ENCODE measurements around the gene AEN. TPM values are rescaled to one million over a fixed set of nuclear protein-coding genes. Genes with fewer than 3 reads are reported as not detected.

Gene AEN
- total RNA-seq, 1 experiment from 2014 or later, result 183 TPM

DNA sequence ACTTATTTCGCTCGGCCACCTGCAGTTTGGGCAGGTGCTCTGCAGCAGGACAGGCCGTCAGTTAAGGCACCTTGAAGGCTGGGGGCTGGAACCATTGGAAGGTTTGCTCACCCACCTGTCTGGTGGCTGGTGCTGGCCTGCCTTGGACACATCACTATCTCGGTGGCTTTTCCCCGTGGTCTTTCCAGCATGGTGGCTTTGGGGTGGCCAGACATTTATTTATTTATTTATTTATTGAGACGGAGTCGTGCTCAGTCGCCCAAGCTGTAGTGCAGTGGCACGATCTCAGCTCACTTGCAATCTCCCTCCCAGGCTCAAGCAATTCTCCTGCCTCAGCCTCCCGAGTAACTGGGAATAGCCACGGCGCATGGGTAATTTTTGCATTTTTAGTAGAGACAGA lies 29.4 kb downstream of the AEN start (continued):
- TF ChIP-seq, protein P1, sequence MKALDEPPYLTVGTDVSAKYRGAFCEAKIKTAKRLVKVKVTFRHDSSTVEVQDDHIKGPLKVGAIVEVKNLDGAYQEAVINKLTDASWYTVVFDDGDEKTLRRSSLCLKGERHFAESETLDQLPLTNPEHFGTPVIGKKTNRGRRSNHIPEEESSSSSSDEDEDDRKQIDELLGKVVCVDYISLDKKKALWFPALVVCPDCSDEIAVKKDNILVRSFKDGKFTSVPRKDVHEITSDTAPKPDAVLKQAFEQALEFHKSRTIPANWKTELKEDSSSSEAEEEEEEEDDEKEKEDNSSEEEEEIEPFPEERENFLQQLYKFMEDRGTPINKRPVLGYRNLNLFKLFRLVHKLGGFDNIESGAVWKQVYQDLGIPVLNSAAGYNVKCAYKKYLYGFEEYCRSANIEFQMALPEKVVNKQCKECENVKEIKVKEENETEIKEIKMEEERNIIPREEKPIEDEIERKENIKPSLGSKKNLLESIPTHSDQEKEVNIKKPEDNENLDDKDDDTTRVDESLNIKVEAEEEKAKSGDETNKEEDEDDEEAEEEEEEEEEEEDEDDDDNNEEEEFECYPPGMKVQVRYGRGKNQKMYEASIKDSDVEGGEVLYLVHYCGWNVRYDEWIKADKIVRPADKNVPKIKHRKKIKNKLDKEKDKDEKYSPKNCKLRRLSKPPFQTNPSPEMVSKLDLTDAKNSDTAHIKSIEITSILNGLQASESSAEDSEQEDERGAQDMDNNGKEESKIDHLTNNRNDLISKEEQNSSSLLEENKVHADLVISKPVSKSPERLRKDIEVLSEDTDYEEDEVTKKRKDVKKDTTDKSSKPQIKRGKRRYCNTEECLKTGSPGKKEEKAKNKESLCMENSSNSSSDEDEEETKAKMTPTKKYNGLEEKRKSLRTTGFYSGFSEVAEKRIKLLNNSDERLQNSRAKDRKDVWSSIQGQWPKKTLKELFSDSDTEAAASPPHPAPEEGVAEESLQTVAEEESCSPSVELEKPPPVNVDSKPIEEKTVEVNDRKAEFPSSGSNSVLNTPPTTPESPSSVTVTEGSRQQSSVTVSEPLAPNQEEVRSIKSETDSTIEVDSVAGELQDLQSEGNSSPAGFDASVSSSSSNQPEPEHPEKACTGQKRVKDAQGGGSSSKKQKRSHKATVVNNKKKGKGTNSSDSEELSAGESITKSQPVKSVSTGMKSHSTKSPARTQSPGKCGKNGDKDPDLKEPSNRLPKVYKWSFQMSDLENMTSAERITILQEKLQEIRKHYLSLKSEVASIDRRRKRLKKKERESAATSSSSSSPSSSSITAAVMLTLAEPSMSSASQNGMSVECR (CRISPR knock-in tag; IDR thresholded peaks at IDR 0.05; ENCODE audit: borderline replicate concordance), result no peak
- TF ChIP-seq JAZF1 (CRISPR knock-in tag; IDR thresholded peaks at IDR 0.05) (no peak), CREB1 (CRISPR knock-in tag; IDR thresholded peaks at IDR 0.05) (no peak), JUN (CRISPR knock-in tag; IDR thresholded peaks at IDR 0.05) (no peak), RELA (CRISPR knock-in tag; IDR thresholded peaks at IDR 0.05; ENCODE audit: borderline replicate concordance) (no peak), RORB (CRISPR knock-in tag; IDR thresholded peaks at IDR 0.05) (no peak), NFE2L1 (CRISPR knock-in tag; IDR thresholded peaks at IDR 0.05) (no peak)
- TF ChIP-seq, protein P2, sequence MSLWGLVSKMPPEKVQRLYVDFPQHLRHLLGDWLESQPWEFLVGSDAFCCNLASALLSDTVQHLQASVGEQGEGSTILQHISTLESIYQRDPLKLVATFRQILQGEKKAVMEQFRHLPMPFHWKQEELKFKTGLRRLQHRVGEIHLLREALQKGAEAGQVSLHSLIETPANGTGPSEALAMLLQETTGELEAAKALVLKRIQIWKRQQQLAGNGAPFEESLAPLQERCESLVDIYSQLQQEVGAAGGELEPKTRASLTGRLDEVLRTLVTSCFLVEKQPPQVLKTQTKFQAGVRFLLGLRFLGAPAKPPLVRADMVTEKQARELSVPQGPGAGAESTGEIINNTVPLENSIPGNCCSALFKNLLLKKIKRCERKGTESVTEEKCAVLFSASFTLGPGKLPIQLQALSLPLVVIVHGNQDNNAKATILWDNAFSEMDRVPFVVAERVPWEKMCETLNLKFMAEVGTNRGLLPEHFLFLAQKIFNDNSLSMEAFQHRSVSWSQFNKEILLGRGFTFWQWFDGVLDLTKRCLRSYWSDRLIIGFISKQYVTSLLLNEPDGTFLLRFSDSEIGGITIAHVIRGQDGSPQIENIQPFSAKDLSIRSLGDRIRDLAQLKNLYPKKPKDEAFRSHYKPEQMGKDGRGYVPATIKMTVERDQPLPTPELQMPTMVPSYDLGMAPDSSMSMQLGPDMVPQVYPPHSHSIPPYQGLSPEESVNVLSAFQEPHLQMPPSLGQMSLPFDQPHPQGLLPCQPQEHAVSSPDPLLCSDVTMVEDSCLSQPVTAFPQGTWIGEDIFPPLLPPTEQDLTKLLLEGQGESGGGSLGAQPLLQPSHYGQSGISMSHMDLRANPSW (CRISPR knock-in tag; conservative IDR thresholded peaks at IDR 0.05; ENCODE audit: low read depth), result no peak
- TF ChIP-seq, protein P3, sequence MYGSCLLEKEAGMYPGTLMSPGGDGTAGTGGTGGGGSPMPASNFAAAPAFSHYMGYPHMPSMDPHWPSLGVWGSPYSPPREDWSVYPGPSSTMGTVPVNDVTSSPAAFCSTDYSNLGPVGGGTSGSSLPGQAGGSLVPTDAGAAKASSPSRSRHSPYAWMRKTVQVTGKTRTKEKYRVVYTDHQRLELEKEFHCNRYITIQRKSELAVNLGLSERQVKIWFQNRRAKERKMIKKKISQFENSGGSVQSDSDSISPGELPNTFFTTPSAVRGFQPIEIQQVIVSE (CRISPR knock-in tag; IDR thresholded peaks at IDR 0.05; ENCODE audit: borderline replicate concordance), result no peak

DNA sequence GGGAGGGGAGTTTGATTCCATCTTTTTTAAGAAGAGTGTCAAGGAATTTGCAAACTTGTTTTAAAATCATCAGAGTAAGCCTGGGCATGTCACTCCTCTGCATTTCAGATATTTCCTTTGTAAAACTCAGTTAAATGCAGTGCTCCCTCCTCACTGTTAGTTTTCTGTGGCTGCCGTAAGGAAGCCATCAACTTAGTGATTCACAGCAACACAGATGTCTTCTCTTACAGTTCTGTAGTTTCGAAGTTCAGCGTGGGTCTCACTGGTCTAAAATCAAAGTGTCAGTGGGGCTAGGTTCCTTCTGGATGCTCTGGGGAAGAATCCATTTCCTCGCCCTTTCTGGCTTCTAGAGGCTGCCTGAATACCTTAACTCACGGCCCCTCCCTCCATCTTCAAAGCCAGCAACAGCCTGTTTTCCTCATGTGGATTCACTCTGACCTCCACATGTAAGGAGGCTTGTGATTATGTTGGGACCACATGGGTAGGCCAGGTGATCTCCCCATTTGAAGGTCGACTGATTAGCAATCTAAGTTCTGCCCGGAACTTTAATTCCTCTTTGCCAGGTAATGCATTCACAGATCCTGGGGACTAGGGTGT lies 30.1 kb downstream of the AEN start:
- ChIA-PET POLR2A (no interaction called here), CTCF (no interaction called here)
- no peaks in the 10 kb centered on the region for H3K9me3 Mint-ChIP-seq
- DNase-seq (ENCODE audit: low spot score) (no peak), ATAC-seq (no peak)
- no peaks in the 10 kb centered on the region for H3K27me3 Mint-ChIP-seq (ENCODE audit: low read depth)
- H3K4me1 Mint-ChIP-seq, result peaks cover 18% of the 10 kb centered on the region
- H3K27ac Mint-ChIP-seq, result peak overlapping the region; percentile 31; the same call in 1 of the 2 replicates
- no peaks in the 10 kb centered on the region for H3K36me3 Mint-ChIP-seq
- no peak overlapping the region for H3K4me3 Mint-ChIP-seq
- TF ChIP-seq FOXP1 (CRISPR knock-in tag; IDR thresholded peaks at IDR 0.05; ENCODE audit: borderline replicate concordance) (no peak), FOXJ3 (CRISPR knock-in tag; IDR thresholded peaks at IDR 0.05; ENCODE audit: borderline replicate concordance) (no peak), TEAD1 (CRISPR knock-in tag; IDR thresholded peaks at IDR 0.05) (no peak), NR1H2 (CRISPR knock-in tag; IDR thresholded peaks at IDR 0.05) (no peak), NFE2L1 (CRISPR knock-in tag; IDR thresholded peaks at IDR 0.05) (no peak), ZBTB21 (CRISPR knock-in tag; IDR thresholded peaks at IDR 0.05; ENCODE audit: borderline replicate concordance) (no peak), EMX1 (CRISPR knock-in tag; IDR thresholded peaks at IDR 0.05) (no peak), ZNF263 (CRISPR knock-in tag; IDR thresholded peaks at IDR 0.05; ENCODE audit: low read depth) (no peak), ZNF121 (CRISPR knock-in tag; IDR thresholded peaks at IDR 0.05) (no peak)
- TF ChIP-seq, protein P4, sequence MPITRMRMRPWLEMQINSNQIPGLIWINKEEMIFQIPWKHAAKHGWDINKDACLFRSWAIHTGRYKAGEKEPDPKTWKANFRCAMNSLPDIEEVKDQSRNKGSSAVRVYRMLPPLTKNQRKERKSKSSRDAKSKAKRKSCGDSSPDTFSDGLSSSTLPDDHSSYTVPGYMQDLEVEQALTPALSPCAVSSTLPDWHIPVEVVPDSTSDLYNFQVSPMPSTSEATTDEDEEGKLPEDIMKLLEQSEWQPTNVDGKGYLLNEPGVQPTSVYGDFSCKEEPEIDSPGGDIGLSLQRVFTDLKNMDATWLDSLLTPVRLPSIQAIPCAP (CRISPR knock-in tag; IDR thresholded peaks at IDR 0.05), result no peak
- TF ChIP-seq, protein P5, sequence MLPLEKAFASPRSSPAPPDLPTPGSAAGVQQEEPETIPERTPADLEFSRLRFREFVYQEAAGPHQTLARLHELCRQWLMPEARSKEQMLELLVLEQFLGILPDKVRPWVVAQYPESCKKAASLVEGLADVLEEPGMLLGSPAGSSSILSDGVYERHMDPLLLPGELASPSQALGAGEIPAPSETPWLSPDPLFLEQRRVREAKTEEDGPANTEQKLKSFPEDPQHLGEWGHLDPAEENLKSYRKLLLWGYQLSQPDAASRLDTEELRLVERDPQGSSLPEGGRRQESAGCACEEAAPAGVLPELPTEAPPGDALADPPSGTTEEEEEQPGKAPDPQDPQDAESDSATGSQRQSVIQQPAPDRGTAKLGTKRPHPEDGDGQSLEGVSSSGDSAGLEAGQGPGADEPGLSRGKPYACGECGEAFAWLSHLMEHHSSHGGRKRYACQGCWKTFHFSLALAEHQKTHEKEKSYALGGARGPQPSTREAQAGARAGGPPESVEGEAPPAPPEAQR (CRISPR knock-in tag; IDR thresholded peaks at IDR 0.05), result no peak
- TF ChIP-seq, protein P6, sequence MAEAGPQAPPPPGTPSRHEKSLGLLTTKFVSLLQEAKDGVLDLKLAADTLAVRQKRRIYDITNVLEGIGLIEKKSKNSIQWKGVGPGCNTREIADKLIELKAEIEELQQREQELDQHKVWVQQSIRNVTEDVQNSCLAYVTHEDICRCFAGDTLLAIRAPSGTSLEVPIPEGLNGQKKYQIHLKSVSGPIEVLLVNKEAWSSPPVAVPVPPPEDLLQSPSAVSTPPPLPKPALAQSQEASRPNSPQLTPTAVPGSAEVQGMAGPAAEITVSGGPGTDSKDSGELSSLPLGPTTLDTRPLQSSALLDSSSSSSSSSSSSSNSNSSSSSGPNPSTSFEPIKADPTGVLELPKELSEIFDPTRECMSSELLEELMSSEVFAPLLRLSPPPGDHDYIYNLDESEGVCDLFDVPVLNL (CRISPR knock-in tag; IDR thresholded peaks at IDR 0.05; ENCODE audit: borderline replicate concordance, low read depth), result no peak
- TF ChIP-seq, protein P7, sequence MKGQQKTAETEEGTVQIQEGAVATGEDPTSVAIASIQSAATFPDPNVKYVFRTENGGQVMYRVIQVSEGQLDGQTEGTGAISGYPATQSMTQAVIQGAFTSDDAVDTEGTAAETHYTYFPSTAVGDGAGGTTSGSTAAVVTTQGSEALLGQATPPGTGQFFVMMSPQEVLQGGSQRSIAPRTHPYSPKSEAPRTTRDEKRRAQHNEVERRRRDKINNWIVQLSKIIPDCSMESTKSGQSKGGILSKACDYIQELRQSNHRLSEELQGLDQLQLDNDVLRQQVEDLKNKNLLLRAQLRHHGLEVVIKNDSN (CRISPR knock-in tag; IDR thresholded peaks at IDR 0.05), result no peak
- TF ChIP-seq, protein P8, sequence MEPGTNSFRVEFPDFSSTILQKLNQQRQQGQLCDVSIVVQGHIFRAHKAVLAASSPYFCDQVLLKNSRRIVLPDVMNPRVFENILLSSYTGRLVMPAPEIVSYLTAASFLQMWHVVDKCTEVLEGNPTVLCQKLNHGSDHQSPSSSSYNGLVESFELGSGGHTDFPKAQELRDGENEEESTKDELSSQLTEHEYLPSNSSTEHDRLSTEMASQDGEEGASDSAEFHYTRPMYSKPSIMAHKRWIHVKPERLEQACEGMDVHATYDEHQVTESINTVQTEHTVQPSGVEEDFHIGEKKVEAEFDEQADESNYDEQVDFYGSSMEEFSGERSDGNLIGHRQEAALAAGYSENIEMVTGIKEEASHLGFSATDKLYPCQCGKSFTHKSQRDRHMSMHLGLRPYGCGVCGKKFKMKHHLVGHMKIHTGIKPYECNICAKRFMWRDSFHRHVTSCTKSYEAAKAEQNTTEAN (CRISPR knock-in tag; IDR thresholded peaks at IDR 0.05), result no peak
- TF ChIP-seq, protein P9, sequence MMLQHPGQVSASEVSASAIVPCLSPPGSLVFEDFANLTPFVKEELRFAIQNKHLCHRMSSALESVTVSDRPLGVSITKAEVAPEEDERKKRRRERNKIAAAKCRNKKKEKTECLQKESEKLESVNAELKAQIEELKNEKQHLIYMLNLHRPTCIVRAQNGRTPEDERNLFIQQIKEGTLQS (CRISPR knock-in tag; conservative IDR thresholded peaks at IDR 0.05), result no peak
